Fibroblast of the aortic adventitia (primary cell): Measurements from ENCODE around the gene RANBP3. TPM values are rescaled to one million over a fixed set of nuclear protein-coding genes. Genes with fewer than 3 reads are reported as not detected.
"Not testable (repeated sequence)": the region's sequence is repeated elsewhere in the genome, so short reads cannot be mapped to it uniquely, and the experiment has no call there.

Experiments
- DNase-seq: peaks from one replicate; pipeline ENCODE4 v3.0.0-alpha.2; 2010; ENCODE audit warnings: low read depth
- H3K4me3 ChIP-seq: 2 replicates; pipeline ENCODE4 v1.5.1; 2011; ENCODE audit warnings: low read depth, mild to moderate bottlenecking, control low read depth, low read length, moderate library complexity
- CTCF ChIP-seq: IDR thresholded peaks from 2 replicates; pipeline ENCODE4 v1.5.1; 2011; ENCODE audit warnings: mild to moderate bottlenecking, low read length, control low read depth, inconsistent platforms; ENCODE audit not compliant: insufficient read depth
- total RNA-seq: library from RNA; depleted of rRNA; stranded (reverse); fragments of >200 nt; gene quantifications from 2 replicates; pipeline ENCODE4 v1.2.3, GENCODE V29; 2012; ENCODE audit warnings: low replicate concordance

RANBP3 gene
- total RNA-seq, 1 donor, result 58.0 TPM

- DNase-seq, result peak; percentile 88
- peak overlapping the region; percentile 64 for H3K4me3 ChIP-seq
- TF ChIP-seq CTCF, result peak; percentile 94
Measured at GRCh38 chr19:5987077-5987818, 9.3 kb upstream of the RANBP3 start.

DNA sequence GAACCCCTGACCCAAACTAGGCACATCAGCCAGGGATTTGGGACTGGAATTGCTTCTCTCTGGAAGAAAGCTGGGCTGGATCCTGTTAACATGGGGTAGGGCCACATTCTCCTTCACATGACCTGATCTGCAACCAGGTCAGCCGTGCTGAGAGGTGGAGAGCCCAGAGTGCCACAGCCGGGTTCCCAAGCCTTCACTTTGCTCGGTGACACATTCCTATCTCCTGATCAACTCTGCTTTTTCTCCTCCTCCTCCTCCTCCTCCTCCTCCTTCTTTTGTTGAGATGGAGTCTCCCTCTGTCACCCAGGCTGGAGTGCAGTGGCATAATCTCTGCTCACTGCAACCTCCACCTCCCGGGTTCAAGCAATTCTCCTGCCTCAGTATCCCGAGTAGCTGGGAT lies 7.9 kb upstream of the RANBP3 start:
- not testable (repeated sequence) for DNase-seq, H3K4me3 ChIP-seq

DNA sequence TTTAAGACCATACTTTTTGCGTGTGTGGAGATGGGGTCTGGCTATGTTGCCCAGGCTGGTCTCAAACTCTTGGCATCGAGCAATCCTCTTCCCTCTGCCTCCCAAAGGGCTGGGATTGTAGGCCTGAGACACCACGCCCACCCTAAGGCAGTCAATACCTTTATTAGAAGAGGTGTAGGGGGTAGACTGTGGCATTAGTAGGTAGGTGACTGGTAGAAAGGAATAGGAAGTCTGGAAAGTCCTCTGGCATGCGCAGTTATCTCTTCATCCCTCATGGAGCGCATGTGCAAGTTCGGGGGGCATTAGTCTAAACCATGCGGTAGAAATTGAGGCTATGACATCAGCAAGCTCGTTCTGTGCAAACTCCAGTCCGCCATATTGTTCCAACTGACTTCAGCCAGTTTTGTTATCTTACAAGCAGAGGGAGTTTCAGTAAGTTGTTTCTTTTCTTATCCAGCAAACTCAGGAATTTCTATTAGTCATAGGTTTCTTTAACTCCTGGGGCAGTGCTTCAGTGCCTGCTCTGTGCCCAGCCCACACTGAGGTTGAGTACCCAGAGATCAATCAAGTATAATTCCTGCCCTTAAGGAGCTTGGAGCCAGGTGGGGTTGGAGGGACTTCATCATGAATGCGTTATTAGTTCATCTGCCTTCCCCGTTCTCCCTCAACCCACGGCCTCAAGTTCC lies 7.3 kb upstream of the RANBP3 start:
- no peak for TF ChIP-seq CTCF
- DNase-seq, result peak; percentile 78
- H3K4me3 ChIP-seq, result no peak overlapping the region

DNA sequence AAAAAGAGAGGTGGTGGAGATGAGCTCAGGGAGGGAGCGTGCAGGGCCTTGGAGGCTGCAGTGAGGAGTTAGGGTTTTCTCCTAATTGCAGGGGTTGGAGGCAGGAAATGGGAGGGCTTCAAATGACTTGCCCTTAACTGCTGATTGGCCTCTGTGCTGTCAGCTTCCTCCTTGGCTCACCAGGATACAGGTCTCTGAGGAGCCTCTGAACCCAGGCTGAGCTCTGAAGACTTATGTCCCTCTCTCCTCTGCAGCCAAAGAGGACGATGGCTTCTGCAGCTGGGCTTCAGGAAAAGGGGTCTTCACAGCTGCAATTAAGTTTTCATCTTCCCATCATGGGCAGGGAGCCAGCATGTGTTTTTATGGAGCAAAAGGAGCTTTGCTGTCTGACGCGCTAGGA lies 6.7 kb upstream of the RANBP3 start:
- no peak overlapping the region for H3K4me3 ChIP-seq
- TF ChIP-seq CTCF, result no peak
- no peak for DNase-seq

GRCh38 chr19:5983367-5983955 lies 5.5 kb upstream of the RANBP3 start:
- no peak for TF ChIP-seq CTCF
- no peak for DNase-seq

DNA sequence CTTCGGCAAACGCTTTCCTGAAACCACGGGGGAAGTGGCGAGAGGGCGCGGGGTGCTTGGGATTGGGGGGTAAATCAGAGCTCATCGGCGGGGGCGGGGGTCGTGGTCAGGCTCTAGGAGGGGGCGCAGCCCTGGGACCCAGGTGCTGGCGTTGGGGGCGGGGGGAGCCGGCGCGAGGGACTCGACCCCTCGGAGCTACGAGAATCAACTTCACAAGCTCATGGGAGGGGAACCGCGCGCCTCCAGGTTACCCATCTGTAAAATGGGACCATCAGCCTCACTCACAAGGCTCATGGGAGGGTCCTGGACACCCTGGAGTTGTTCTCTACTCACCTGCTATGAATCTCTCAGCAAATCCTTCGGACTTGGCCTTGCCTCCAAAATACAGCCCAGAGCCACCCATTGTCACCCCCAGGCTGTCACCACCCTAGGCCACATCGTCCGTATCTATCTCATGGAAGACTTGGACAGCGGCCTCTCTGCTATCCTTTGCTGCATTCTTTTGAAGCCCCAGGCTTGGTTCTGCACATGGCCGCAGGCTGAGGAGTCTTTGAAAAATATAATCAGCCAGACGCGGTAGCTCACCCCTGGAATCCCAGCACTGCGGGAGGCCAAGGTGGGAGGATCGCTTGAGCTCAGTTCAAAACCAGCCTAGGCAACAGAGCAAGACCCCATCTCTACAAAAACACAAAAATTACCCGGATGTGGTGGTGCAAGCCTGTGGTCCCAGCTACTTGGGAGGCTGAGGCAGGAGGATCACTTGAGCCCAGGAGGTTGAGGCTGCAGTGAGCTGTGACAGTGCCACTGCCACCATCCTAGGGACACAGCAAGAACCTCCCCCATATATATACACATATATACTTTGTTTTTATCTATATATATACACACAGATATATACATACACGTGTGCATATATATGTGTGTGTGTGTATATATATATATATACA lies 939 bp upstream of the RANBP3 start:
- H3K4me3 ChIP-seq, result peak overlapping the region; percentile 84
- DNase-seq, result no peak

More at GRCh38 chr19:5983367-5983955, 5.5 kb upstream of the RANBP3 start:
- H3K4me3 ChIP-seq, result no peak overlapping the region

More for the DNA sequence above, 939 bp upstream of the RANBP3 start:
- no peak for TF ChIP-seq CTCF
